GM21737 (cell line): ENCODE results near the gene RHEB.

Experiments
- ATAC-seq: cut with Tn5 transposase; IDR thresholded peaks from one replicate; pipeline ENCODE4 v1.9.1; 2021; ENCODE audit warnings: mild to moderate bottlenecking, moderate library complexity; ENCODE audit not compliant: unreplicated experiment

Gene RHEB

DNA sequence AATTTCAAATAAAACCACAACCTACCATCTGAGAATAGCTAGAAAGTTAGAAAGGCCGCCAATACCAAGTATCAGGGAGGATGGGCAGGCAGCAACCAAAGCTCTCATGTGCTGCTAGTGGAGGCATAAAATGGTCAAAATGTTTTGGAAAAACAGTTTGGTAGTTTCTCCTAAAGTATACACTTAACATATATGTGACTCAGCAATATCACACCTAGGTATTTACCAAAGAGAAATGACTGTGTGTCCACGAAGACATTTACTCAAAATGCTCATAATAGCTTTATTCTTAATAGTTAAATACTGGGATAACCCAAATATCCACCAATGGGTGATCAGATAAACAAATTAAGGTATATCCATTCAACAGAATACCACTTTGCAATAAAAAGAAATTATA, 14.3 kb downstream of the RHEB start:
- ATAC-seq = no peak

DNA sequence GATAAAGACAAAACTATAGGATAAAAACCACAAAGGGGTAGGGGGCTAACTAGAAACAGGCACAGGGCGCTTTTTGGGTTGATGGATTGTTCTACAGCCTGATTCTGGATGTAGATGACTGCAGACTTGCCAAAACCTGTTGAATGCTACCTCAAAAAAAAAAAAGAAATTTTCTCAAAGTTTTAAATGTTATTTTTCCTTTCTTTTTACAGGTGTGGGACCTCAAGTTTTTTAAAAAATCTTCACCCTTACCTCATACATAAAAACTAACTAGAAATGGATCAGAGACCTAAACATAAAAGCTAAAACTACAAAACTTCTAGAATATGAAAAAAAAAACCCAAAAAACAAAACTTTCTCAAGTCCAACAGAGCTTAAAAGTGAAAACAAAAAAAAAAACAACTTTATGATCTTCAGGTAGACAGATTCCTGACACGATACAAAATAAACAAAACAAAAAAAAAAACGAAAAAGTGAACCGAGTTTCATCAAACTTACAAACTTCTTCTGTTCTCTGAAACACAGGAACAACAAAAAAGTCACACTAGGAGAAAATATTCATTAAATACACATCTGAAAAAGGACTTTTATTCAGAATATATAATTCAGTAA, 14.9 kb downstream of the RHEB start:
- no peak for ATAC-seq

DNA sequence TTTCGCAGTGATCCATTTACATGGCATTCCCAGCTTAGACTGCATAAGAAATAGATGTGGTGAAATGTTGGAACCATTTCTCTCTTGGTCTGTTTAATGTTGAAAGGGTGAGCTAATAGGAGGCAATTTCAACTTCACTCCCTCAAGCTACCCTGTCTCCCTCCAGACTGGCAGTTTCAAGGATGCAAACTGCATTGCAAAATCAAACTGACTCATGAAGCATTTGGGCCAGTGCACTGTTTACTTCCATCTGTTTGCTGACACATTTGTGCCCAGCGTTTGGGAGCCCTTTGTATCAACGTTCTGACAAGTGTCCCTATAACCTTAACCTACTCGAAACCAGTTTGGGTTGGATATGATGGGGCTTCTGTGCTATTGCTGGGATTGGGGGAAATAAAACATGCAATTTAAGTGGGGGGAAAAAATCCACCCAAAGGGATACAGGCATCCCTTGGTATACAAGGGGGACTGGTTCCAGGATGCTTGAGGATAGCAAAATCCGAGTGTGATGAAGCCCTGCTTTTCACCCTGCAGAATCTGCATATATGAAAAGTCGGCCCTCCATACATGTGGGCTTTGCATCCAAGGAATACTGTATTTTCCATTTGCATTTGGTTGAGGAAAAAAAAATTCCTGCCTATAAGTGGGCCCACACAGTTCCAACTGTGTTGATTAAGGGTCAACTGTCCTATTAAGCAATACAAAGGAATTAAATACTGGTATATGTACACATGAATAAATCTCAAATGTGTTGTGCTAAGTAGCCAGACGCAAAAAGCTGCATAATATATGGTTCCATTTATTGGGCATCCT, 15.6 kb downstream of the RHEB start:
- ATAC-seq = no peak

DNA sequence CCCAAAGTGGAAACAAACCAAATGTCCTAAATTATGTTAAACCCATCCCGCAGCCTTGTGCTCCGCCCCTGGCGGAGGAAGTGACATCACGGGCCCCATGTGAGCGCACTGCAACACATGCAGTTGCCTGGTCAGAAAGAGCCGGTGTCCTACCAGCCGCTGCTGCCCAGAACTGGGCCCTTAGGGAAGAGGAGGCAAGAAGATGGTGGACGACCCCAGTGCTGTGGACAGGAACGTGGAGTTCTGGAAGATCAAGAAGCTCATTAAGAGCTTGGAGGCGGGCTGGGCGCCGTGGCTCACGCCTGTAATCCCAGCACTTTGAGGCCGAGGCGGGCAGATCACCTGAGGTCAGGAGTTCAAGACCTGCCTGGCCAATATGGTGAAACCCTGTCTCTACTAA, 18.0 kb downstream of the RHEB start:
- ATAC-seq = no peak

DNA sequence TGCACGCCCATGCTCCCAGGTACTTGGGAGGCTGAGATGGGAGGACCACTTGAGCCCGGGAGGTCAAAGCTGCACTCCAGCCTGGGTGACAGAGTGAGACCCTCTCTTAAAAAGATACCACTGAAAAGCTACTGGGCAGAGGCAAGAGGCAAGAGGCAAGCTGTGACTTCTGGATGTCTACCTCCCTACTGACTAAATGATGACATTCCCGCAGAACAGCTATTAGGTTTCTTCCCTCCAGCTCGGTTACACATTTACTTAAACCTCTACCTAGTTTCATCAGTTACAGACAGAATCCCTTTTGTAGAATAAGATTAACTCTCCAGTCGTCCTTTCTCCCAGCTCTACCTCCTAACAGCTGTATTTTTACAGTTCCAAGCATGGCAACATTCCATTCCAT, 21.2 kb downstream of the RHEB start:
- ATAC-seq = no peak

DNA sequence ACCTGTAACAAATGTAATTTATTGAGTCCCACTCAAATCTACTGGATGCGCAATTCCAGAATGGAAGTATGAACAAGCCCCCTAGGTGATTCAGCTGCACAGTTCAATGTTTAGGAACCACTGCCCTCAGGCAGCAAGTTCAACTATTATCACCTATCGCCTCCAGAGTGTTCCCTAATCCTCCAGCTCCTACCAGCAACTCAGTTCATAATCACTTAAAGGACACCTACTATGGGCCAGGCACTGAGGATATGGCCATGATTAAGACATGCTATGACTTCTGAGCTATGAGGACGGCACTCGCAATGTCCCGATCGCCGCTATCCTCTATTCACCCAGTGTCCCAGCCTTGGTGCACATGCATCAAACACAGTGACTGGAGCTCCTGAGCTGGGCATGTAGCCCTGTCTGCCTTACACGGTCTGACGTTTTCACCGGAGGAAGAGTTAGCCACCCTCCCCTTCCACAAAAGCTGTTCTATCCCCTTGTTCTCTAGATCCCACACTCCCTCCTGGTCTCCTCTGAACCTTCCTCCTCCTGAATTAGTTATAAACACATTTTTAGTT, 22.3 kb downstream of the RHEB start:
- no peak for ATAC-seq

DNA sequence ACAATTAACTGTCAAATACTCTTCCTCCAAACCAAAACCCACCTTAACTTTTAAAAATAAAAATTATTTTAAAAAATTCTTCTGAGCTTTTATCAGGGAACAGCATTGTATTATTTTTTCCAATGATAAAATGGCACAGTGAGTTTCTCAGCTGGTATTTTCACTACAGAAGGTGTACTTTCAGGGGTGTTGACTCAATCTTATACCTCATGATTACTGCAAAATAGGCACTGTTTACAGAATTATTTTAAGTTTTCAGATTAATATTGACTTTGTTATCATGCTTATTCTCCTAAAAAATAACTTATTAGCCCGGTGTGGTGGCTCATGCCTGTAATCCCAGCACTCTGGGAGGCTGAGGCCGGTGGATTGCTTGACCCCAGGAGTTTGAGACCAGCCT, 24.3 kb downstream of the RHEB start:
- no peak for ATAC-seq

DNA sequence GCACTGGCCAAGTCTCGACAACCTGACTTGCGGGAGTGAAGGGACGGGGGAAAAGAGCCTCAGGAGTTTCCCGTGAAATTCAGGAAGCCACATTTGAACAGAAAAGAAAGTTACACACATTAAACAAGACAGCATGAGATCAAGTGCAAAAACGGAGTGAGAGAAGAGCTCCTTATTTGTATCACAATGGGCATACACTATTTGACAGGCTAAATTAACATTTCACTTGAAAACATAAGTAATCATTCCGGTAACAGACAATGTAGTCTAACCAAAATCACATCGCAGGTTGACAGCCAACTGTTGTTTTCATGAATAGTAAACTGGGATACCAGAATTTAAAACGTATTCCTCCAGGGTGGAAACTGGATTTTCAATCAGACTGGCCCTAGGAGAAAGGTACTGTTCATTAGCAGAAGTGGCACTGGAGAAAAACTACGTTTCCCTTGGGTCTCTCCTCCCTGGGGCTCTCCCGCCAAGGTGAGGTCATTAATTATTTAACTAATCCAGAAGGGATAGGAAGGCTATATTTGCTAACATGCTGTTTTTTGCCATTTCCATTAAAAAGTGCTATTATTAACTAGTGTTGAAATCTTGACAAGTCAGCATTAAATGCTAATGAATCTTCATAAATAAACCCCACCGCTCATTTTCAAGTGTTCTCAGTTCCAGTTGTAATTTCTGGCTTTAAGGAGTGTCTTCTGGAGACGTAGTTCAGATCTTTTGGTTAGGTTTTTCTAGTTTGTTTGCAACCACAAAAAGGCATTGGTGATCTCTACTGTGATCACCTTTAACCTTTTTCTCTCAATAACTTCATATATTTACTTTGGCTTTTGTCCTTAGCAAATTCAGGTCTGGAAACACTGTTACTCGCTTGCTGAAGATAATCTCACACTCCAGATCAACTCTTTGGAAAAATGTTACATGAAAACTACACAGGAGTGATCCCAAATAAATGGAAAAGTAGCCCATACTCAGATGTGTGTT, 25.1 kb downstream of the RHEB start:
- no peak for ATAC-seq

DNA sequence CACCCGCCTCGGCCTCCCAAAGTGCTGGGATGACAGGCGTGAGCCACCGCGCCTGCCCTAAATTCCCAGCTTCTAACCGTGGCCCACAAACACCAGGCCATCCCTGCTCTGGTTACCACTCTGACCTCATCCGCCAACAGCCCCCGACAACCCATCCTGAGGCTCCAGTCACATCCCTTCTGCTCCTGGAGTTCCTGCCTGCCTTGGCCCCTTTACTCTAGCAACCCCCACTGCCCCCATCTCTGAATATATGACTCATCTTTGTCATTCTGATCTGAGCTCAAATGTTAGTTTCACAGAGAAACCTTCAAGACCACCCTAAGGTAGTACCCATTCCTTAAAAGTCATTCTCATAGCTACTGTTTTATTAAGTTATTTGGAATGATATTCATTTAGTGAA, 26.6 kb downstream of the RHEB start:
- no peak for ATAC-seq

DNA sequence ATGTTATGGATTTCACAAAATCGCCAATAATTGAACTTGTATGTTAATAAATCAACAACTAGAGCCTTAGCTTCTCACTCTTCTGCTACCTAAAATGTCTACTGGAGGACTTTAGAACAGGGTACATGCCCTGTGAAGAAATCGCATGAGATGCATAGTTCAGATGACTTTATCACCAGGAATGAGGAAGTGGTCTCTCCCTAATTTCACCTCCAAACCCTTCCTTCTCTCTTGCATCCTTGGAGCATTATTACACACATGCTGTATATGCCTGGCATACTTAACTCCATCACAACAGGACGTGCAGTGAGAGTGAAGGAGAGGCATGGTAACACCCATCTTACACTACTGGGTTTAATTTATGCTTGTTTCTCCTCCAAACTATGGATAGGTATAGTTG, 27.8 kb downstream of the RHEB start:
- ATAC-seq = no peak

DNA sequence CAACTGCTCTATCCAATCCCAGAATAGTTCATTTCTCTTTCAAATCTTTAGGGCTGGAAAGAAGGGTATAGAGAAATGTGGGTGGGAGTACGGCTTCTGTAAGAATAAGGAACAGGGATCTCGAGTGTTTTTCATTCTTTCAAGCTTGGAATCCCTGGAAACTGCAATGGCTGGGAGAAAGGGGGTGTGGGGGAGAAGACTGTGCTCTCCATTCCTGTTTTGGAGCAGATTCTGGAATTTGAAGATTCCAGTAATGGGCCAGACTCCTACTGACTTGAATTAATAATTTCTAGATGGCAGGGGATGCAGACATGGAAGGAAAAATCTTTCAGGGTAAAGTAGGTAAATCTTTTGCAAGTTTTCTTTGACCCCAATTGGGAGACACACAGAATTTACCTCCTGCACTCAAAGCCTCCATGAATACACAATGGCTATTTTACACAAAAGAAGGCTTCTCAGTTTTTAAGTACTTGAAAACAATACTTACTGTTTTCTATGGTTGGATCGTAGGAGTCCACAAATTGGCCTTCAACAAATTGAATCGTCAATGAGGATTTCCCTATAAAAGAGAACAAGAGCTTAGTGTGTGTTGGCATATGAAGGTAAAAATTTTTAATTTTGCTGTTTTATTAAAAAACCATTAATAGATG, 29.1 kb downstream of the RHEB start:
- ATAC-seq = no peak

DNA sequence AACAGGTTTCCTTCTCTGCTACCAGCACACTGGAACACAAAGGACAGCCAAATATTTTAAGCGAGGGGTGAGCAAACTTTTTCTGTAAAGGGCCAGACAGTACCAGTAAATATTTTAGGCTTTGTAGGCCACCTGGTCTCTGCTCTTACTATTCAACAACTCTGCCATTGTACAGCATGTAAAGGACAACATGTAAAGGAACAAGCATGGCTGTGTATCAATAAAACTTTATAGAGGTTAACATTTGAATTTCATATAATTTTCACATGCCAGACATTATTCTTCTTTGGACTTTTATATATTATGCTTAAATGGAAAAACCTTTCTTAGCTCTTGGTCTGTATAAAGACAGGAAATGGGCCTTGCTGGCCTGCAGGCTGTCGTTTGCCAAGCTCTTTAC, 30.2 kb downstream of the RHEB start:
- ATAC-seq = no peak

DNA sequence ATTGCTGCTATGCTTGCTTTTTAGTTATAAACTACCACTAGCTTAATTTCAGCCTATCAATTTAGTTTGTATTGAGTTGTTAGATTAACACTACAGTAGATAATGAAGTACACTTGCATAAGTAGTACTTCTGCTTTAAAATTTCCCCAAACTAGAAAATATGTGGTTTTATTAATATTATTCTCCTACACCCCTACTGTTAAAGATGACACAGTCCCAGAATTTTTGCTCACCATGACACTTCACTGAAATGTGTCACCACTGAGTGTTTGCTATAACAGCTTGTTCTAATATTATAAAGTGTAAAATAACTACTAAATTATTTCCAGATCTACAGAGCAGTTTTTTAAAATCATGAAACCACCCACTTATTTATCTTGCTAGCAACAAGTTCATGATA, 31.6 kb downstream of the RHEB start:
- ATAC-seq = no peak

DNA sequence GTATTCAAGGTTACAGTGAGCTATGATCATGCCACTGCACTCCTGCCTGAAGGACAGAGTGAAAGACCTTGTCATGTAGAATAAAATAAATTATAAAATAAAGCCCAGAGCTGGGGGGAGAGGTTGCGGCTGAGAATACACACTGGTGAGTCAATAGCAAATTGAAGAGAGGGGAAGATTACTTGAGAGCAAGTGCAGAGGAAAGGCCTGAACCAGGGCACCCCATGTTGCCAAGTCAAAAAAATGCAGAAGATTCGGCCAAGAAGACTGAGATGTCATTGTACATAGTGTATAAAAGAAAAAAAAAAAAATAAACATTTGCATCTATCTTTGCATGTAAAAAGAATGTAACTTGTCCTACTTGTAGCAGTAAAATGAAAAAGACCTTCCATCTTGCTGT, 32.5 kb downstream of the RHEB start:
- ATAC-seq = no peak

DNA sequence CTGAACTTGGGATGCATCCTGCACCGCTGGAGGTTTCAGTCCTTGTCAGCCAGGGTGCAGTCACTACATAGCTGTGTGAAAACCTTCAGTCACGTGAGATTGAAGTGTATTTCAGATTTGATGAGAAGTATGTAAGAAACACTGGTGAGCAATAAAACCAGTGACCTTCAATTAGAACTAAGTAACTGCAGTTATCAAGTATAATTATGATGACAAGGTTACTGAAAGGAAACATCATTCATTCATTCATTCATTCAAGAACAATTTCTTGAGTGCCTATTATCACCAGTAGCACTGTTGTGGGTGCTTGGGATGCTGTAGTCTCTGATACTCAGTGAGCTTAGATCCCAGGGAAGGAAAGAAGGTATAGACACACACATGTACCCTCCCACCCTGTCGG, 33.6 kb downstream of the RHEB start:
- no peak for ATAC-seq

DNA sequence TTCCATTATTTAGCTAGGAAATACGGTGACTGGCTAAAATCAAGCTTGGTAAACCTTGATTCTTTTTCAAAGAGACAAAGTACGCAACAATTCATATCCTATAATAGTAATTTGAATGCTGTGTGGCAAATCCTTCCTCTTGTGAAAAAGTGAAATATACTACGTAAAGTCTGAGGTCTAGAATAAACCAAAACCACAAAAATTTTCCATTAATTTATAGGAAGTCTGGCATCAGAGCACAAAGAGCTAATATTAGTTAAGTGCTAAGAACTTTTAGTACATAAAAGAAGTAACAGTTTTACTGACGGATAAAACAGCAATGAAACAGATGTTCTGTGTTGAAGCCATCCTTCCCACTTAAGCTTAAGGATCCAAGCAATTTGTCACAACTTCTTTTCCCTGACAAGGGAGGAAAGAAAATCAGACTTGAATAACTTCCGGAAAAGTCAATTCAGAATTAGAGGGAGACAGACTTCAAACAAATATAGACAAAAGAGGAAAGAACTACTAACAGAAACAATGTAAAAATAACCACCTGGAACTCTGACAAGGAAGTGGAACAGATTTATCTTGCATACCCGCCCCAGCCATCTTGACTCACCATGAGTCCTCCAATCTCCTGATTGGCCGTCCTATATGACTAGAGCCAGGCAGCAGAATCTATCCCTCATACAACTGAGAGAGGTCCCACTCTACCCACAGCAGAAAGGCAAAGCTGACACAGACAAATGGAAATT, 34.6 kb downstream of the RHEB start:
- no peak for ATAC-seq

DNA sequence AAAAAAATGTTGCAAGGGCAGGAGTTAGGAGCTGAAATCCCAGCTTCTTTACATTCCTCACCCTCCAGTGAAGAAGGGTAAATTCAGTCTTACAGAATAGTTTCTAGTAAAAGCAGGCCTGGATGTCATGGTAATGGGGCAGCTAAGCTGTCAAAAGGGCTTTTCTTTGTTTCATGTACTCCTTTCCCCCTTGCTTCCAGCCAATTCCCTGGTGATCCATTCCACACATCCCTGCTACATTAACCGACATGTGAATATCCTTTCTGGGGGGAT, 36.0 kb downstream of the RHEB start:
- ATAC-seq = no peak

DNA sequence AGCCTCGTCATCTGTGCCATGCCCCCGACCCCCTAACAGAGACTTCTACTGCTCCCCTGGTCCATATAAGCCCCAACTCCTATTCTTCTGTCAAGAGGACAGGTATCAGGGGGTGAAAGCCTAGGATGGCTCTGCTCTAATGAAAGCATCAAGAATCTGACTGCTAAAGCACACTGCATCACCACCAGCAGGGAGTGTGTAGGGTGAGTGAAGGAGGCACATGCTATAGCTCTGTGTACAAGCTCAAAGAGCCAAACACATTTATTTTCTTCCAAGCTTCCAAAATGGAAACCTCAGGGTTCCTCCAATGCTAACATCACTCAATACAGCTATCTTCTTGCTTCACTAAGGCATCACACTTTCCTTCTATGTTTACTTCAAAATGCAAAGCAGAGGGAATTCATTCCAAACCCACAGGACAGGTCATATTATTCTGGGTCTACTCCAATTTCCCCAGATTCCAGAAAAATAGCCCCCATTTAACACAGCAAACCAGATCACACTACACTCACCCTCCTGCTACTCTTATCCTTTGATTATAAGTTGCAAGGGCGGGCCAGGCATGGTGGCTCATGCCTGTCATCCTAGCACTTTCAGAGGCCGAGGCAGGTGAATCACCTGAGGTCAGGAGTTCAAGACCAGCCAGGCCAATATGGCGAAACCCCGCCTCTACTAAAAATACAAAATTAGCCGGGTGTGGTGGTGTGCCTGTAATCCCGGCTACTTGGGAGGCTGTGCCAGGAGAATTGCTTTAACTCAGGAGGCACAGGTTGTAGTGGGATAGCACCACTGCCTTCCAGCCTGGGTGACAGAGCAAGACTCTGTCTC, 36.6 kb downstream of the RHEB start:
- no peak for ATAC-seq

DNA sequence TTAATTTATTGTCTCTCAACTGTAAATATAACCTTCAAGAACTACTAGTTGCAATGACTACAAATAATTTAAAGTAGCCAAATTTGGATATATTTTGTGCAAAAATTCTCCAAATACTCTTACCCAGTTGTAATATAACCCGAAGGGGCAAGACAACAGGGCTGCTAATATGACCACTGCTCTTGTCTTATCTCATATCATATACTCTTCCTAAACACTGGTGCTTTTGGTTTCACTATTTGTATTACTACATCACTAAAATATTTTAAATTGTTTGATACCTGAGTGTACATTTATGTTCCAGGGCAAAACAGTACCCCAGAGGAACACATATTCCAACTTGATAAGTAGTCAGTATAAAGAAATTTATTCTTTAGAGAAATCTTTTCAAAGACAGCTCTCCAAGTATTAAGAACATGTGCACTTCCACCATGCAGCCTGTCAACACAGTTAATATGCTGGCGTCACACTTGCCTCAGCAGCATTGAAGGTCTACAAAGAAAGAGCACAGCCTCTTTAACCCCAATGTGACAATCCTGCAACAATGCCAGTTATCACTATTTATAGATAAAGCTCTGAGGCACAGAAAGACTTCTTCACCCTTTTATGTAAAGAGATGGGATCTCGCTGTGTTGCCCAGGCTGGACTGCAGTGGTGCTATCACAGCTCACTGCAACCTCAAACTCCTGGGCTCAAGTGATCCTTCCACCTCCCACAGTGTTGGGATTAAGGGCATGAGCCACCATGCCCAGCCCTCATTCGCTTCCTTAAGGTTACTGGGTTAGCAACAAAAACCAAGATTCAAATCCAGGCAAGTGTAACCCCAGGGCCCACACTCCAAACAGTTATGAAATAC, 37.8 kb downstream of the RHEB start:
- ATAC-seq = no peak
